Measurements from ENCODE around the gene SFXN5.
A peak's percentile ranks its signal among the peaks of the same experiment; 100 is the strongest.

The SFXN5 gene

GRCh38 chr2:72979896-72980295, 91.6 kb downstream of the SFXN5 start:
- TF ChIP-seq CTCF (IDR thresholded peaks at IDR 0.05): no peak

- TF ChIP-seq CTCF (IDR thresholded peaks at IDR 0.05): no peak
These were observed 96.5 kb downstream of the SFXN5 start for GRCh38 chr2:72975017-72975416.

- no peak for TF ChIP-seq CTCF (IDR thresholded peaks at IDR 0.05)
These were observed 97.1 kb downstream of the SFXN5 start for GRCh38 chr2:72974436-72974754.

GRCh38 chr2:72973566-72974435, 97.7 kb downstream of the SFXN5 start:
- peak; percentile 63 for TF ChIP-seq CTCF (IDR thresholded peaks at IDR 0.05)

- TF ChIP-seq CTCF (IDR thresholded peaks at IDR 0.05): no peak
These were observed 98.4 kb downstream of the SFXN5 start for GRCh38 chr2:72973137-72973535.

- no peak for TF ChIP-seq CTCF (IDR thresholded peaks at IDR 0.05)
These were observed 99.0 kb downstream of the SFXN5 start for GRCh38 chr2:72972352-72973136.

- TF ChIP-seq CTCF (IDR thresholded peaks at IDR 0.05): no peak
These were observed 100.5 kb downstream of the SFXN5 start for GRCh38 chr2:72971036-72971435.
